PC-9 (cell line): Measurements from ENCODE around the gene PSMD1.

ENCODE experiments used
- EZH2 ChIP-seq: fragments of 200-600 bp; sonication (generic); IDR thresholded peaks from 2 replicates; pipeline ENCODE4 v1.8.0; 2017; ENCODE audit warnings: antibody characterized with exemption, low read depth
- TF ChIP-seq, protein P1 (sequence below): fragments of 200-600 bp; sonication (generic); conservative IDR thresholded peaks from 2 replicates; pipeline ENCODE4 v1.6.1; 2017; ENCODE audit warnings: mixed run types, antibody characterized with exemption, mild to moderate bottlenecking, moderate library complexity

DNA sequence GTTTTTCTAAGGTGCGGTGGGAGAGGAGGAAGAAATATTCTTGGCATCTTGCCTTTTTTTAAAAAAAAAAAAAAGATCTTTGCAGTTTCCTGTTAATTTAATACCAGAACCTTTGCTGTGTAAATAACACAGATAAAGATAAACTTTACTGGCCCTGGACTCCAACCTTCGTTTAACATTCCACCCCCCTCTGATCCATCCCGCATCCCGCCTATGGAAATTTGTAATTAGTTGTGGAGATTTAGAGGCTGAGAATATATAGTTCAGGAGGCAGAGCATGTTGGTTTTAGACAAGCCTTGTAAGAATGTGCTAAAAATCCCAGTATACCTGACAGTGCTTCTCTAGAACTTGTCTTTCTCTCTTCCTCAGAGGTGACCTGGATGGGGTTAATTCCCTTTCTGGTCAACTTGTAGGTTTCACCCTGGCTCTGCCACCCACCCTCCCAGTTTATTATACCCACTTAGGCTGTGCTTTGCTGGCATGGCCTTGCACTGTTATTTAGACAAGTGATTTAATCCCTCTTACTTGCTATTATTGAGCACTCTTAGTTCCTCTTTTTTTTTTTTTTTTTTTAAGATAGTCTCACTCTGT lies 22.3 kb upstream of the PSMD1 start:
- no peak for TF ChIP-seq EZH2
- TF ChIP-seq, protein P1, sequence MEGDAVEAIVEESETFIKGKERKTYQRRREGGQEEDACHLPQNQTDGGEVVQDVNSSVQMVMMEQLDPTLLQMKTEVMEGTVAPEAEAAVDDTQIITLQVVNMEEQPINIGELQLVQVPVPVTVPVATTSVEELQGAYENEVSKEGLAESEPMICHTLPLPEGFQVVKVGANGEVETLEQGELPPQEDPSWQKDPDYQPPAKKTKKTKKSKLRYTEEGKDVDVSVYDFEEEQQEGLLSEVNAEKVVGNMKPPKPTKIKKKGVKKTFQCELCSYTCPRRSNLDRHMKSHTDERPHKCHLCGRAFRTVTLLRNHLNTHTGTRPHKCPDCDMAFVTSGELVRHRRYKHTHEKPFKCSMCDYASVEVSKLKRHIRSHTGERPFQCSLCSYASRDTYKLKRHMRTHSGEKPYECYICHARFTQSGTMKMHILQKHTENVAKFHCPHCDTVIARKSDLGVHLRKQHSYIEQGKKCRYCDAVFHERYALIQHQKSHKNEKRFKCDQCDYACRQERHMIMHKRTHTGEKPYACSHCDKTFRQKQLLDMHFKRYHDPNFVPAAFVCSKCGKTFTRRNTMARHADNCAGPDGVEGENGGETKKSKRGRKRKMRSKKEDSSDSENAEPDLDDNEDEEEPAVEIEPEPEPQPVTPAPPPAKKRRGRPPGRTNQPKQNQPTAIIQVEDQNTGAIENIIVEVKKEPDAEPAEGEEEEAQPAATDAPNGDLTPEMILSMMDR: no peak
